GM23248 (cell line): Measurements from ENCODE around the gene SLC16A11. TPM values are rescaled to one million over a fixed set of nuclear protein-coding genes. Genes with fewer than 3 reads are reported as not detected.

ENCODE experiments used
- DNase-seq: peaks from one replicate; pipeline ENCODE4 v3.0.0-alpha.2; 2015
- H2AFZ ChIP-seq: fragments of 200-600 bp; sonication (generic); 2 replicates; pipeline ENCODE4 v1.6.1; 2016; ENCODE audit warnings: antibody characterized with exemption
- H3F3A ChIP-seq: fragments of 200-600 bp; sonication (generic); 2 replicates; pipeline ENCODE4 v1.6.1; 2016; ENCODE audit warnings: mild to moderate bottlenecking, antibody characterized with exemption, mixed run types; ENCODE audit not compliant: insufficient read depth
- H3K27ac ChIP-seq: fragments of 200-600 bp; sonication (generic); 2 replicates; pipeline ENCODE4 v1.5.1; 2016; ENCODE audit warnings: mild to moderate bottlenecking
- H3K27me3 ChIP-seq: fragments of 200-600 bp; sonication (generic); replicated peaks from 2 replicates; pipeline ENCODE4 v1.6.1; 2016; ENCODE audit warnings: mild to moderate bottlenecking; ENCODE audit not compliant: insufficient read depth
- H3K36me3 ChIP-seq: fragments of 200-600 bp; sonication (generic); 2 replicates; pipeline ENCODE4 v1.6.1; 2016; ENCODE audit warnings: low read depth, mild to moderate bottlenecking
- H3K4me1 ChIP-seq: fragments of 200-600 bp; sonication (generic); 2 replicates; pipeline ENCODE4 v1.6.1; 2016; ENCODE audit warnings: mild to moderate bottlenecking; ENCODE audit not compliant: insufficient read depth
- H3K4me2 ChIP-seq: fragments of 200-600 bp; sonication (generic); one replicate; pipeline ENCODE4 v1.6.1; 2016; ENCODE audit warnings: mild to moderate bottlenecking; ENCODE audit not compliant: unreplicated experiment
- H3K4me3 ChIP-seq: fragments of 200-600 bp; sonication (generic); 2 replicates; pipeline ENCODE4 v1.5.1; 2016; ENCODE audit warnings: mild to moderate bottlenecking
- H3K79me2 ChIP-seq: fragments of 200-600 bp; sonication (generic); 2 replicates; pipeline ENCODE4 v1.6.1; 2016; ENCODE audit warnings: mild to moderate bottlenecking; ENCODE audit not compliant: insufficient read depth
- H3K9ac ChIP-seq: fragments of 200-600 bp; sonication (generic); 2 replicates; pipeline ENCODE4 v1.6.1; 2016; ENCODE audit warnings: mild to moderate bottlenecking
- H3K9me2 ChIP-seq: fragments of 200-600 bp; sonication (generic); 2 replicates; pipeline ENCODE4 v1.6.1; 2016; ENCODE audit warnings: mixed run types, mild to moderate bottlenecking, moderate library complexity; ENCODE audit not compliant: insufficient read depth
- H3K9me3 ChIP-seq: fragments of 200-600 bp; sonication (generic); one replicate; pipeline ENCODE4 v1.6.1; 2017; ENCODE audit warnings: low read depth
- H4K20me1 ChIP-seq: fragments of 200-600 bp; sonication (generic); 2 replicates; pipeline ENCODE4 v1.6.0; 2016; ENCODE audit not compliant: insufficient read depth
- EZH2 ChIP-seq: fragments of 200-600 bp; sonication (generic); IDR thresholded peaks from 2 replicates; pipeline ENCODE4 v1.6.1; 2018; ENCODE audit warnings: antibody characterized with exemption, mild to moderate bottlenecking; ENCODE audit not compliant: insufficient read depth, poor library complexity, severe bottlenecking
- EZH2phosphoT487 ChIP-seq: fragments of 200-600 bp; sonication (generic); IDR thresholded peaks from 2 replicates; pipeline ENCODE4 v1.6.1; 2018; ENCODE audit warnings: antibody characterized with exemption, moderate library complexity, mild to moderate bottlenecking, low read depth; ENCODE audit not compliant: insufficient read depth
- WGBS, 2 experiments: methylation state at CpG; one replicate each; pipeline ENCODE4 v1.1.6; 2015 to 2017; ENCODE audit warnings: low lambda C conversion rate in 2 of 2, low coverage in 1 of 2; ENCODE audit errors: missing lambda C conversion rate in 2 of 2; 5-methylcytosine and 5-hydroxymethylcytosine counted together
- in situ Hi-C: fragments of 300-500 bp; cut with MboI; formaldehyde crosslinking; loops from 2 replicates; pipeline ENCODE4 v1.15.0; 2020
- polyA plus RNA-seq: library from polyadenylated mRNA; unstranded; fragments of >200 nt; fragmentation: Nextera tagmentation; extraction: Ambion mirVana; gene quantifications from 2 replicates; pipeline ENCODE4 v1.2.1, GENCODE V29; 2016
- total RNA-seq: library from RNA; depleted of rRNA; stranded (reverse); fragments of >200 nt; shearing (Covaris generic); gene quantifications from 2 replicates; pipeline ENCODE4 v1.2.3, GENCODE V29; 2014

Gene SLC16A11
- total and polyA plus RNA-seq, 2 experiments from 2014 or later, result 0.30 TPM; not detected in 1

GRCh38 chr17:7045492-7046126 lies 1.7 kb upstream of the SLC16A11 start:
- peaks cover 15% of the 10 kb centered on the region for H3K27me3 ChIP-seq
- no peaks in the 10 kb centered on the region for H3K9me3 ChIP-seq
- in situ Hi-C loops, result no loop called here
- H3K4me3 ChIP-seq, result no peak overlapping the region
- no peaks in the 10 kb centered on the region for H3K36me3 ChIP-seq
- TF ChIP-seq EZH2phosphoT487 (no peak), EZH2 (no peak)
- H4K20me1 ChIP-seq, result no peaks in the 10 kb centered on the region
- H3K79me2 ChIP-seq, result no peaks in the 10 kb centered on the region
- peak; percentile 81 for DNase-seq
- H3K4me1 ChIP-seq, result peaks cover 3% of the 10 kb centered on the region
- H3F3A ChIP-seq, result peaks cover 7% of the 10 kb centered on the region; the same call in 1 of the 2 replicates
- WGBS, 2 experiments, result 28 to 37% methylated on average over 5 of the region's 5 CpGs
- H3K9me2 ChIP-seq, result no peaks in the 10 kb centered on the region
- no peak overlapping the region for H3K9ac ChIP-seq
- no peak overlapping the region for H3K27ac ChIP-seq
- H2AFZ ChIP-seq, result no peak overlapping the region
- H3K4me2 ChIP-seq, result peak overlapping the region; percentile 56

GRCh38 chr17:7043182-7043496 lies 753 bp downstream of the SLC16A11 start:
- in situ Hi-C loops, result no loop called here
- 3 to 14% methylated on average over 11 to 21 of the region's 21 CpGs for WGBS, 2 experiments

GRCh38 chr17:7042501-7043181 lies 1.3 kb downstream of the SLC16A11 start:
- Histone ChIP-seq H3K36me3 (no peaks in the 10 kb centered on the region), H4K20me1 (no peaks in the 10 kb centered on the region), H3K4me3 (peak overlapping the region; percentile 63; the same call in 1 of the 2 replicates), H3K27ac (no peak overlapping the region), H3K9me2 (no peaks in the 10 kb centered on the region), H2AFZ (0 out of 2 replicates have a peak overlapping the region, but pooled peaks have one; percentile 85), H3K9me3 (no peaks in the 10 kb centered on the region), H3K4me2 (peak overlapping the region; percentile 72), H3F3A (peaks cover 7% of the 10 kb centered on the region; the same call in 1 of the 2 replicates), H3K4me1 (peaks cover 3% of the 10 kb centered on the region), H3K27me3 (peaks cover 15% of the 10 kb centered on the region), H3K79me2 (no peaks in the 10 kb centered on the region), H3K9ac (no peak overlapping the region; the same call in 1 of the 2 replicates)
- in situ Hi-C loops, result no loop called here
- no peak for TF ChIP-seq EZH2phosphoT487
- TF ChIP-seq EZH2, result no peak
- WGBS, 2 experiments, result 39% methylated on average over 37 to 53 of the region's 53 CpGs
- no peak for DNase-seq

More at GRCh38 chr17:7043182-7043496, 753 bp downstream of the SLC16A11 start:
- Histone ChIP-seq H3K9ac (peak overlapping the region; percentile 67), H3K79me2 (no peaks in the 10 kb centered on the region), H2AFZ (peak overlapping the region; percentile 85), H3K9me2 (no peaks in the 10 kb centered on the region), H3K9me3 (no peaks in the 10 kb centered on the region), H3F3A (peaks cover 7% of the 10 kb centered on the region; the same call in 1 of the 2 replicates), H4K20me1 (no peaks in the 10 kb centered on the region), H3K27ac (no peak overlapping the region), H3K27me3 (peaks cover 15% of the 10 kb centered on the region), H3K4me2 (peak overlapping the region; percentile 72), H3K36me3 (no peaks in the 10 kb centered on the region), H3K4me1 (peaks cover 3% of the 10 kb centered on the region), H3K4me3 (peak overlapping the region; percentile 63)
- no peak for DNase-seq
- TF ChIP-seq EZH2, result peak; percentile 35
- no peak for TF ChIP-seq EZH2phosphoT487

GRCh38 chr17:7041607-7042500 lies 2.0 kb downstream of the SLC16A11 start:
- no peak overlapping the region for H2AFZ ChIP-seq
- H3K36me3 ChIP-seq, result no peaks in the 10 kb centered on the region
- peaks cover 3% of the 10 kb centered on the region; the same call in 1 of the 2 replicates for H3K4me1 ChIP-seq
- H3K4me2 ChIP-seq, result no peak overlapping the region
- H3K9me3 ChIP-seq, result no peaks in the 10 kb centered on the region
- no peaks in the 10 kb centered on the region for H3K79me2 ChIP-seq
- no peak overlapping the region for H3K9ac ChIP-seq
- H3F3A ChIP-seq, result peaks cover 7% of the 10 kb centered on the region; the same call in 1 of the 2 replicates
- no peak overlapping the region for H3K4me3 ChIP-seq
- WGBS, 2 experiments, result 59 to 76% methylated on average over 29 to 43 of the region's 43 CpGs
- H4K20me1 ChIP-seq, result no peaks in the 10 kb centered on the region
- in situ Hi-C loops, result no loop called here
- H3K27ac ChIP-seq, result no peak overlapping the region
- no peaks in the 10 kb centered on the region for H3K9me2 ChIP-seq
- DNase-seq, result no peak
- TF ChIP-seq EZH2, result no peak
- TF ChIP-seq EZH2phosphoT487, result no peak
- H3K27me3 ChIP-seq, result peaks cover 15% of the 10 kb centered on the region
